GM19463 (cell line): Measurements from ENCODE around the gene UCP3.

Source experiments
- ATAC-seq: cut with Tn5 transposase; IDR thresholded peaks from one replicate; pipeline ENCODE4 v1.9.1; 2021; ENCODE audit warnings: mild to moderate bottlenecking, moderate library complexity; ENCODE audit not compliant: unreplicated experiment

Gene UCP3

GRCh38 chr11:73980001-73980961 is 28.6 kb downstream of the UCP3 start:
- ATAC-seq: peak; percentile 45

DNA sequence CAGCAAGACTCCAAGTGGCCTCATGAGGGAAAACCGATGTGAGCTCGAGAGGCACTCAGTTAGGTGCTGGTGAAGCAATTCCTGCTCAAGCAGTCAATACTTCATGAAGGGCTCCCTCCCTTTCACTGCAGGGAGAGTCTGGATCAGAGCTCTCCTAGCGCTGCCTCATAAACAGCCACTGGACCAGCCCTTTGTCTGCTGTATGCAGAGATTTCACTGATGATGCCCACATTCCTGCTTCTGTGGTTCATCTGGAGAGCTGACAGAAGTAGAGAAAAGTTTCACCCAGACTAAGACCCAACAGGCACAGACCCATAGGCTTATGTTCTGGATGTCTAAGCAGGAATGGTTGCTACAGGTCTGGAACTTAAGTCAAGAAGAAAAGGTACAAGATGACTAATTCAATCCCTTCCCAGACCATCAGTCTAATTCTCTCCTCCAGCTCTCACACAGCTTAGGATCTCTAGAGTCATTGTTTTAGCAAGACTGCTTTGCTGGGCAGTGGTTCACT is 30.3 kb downstream of the UCP3 start:
- ATAC-seq: no peak

DNA sequence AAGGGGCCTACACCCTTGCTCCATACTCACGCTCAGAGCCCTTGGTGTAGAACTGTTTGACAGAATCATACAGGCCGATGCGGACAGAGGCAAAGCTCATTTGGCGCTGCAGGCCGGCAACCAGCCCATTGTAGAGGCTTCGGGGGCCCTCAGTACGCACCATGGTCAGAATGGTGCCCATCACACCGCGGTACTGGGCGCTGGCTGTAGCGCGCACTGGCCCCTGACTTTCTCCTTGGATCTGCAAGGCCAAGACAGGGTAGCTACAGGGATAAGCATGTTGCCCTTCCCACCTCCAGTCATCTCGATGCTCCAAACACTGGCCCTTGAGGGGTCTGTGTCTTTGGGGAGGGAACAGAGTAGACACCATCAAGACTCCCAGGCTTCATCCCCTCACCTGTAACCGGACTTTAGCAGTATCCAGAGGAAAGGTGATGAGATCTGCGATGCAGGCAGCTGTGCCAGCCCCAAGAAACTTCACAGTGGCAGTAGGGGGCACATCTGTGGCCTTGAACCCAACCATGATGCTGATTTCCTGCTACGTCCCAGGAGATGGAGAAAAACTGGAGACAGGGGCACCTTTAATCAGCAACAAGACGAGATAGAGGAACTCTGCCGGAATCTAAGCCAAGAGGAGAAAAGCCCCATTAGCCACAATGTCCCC is 30.9 kb downstream of the UCP3 start:
- no peak for ATAC-seq

DNA sequence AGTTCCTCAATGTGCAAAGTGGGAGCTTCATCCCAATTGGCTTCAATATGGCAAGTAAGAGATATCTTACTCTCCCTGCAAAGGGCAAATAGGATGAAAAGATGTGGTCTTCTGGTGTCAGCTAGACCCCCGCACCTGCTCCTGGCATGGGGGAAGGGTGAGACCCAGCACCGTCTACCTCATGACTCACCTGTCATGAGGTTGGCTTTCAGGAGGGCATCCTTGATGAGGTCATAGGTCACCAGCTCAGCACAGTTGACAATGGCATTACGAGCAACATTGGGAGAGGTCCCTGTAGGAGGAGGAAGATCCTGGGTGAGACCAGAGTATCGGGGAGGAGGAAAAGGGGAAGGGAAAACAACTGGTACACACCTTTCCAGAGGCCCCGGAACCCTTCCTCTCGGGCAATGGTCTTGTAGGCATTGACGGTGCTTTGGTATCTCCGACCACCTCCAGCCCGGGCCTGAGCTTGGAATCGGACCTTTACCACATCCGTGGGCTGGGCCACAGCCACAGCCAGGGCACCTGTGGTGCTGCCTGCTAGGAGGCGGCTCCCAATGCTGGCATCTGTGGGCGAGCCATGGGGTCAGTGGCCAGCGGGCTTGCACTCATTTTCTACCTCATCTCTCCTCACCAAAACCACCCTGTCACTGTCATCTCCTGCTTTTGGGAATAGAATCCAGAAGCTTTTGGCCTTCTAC is 32.3 kb downstream of the UCP3 start:
- no peak for ATAC-seq

DNA sequence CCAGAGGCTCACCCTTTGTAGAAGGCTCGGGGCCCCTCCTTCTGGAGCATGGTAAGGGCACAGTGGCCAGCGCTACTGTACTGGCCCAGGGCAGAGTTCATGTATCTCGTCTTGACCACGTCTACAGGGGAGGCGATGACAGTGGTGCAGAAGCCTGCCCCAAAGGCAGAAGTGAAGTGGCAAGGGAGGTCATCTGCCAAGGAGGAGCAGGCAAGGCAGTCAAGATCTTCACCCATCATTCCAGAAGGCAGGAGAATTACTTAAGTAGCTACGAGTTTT is 33.5 kb downstream of the UCP3 start:
- no peak for ATAC-seq

DNA sequence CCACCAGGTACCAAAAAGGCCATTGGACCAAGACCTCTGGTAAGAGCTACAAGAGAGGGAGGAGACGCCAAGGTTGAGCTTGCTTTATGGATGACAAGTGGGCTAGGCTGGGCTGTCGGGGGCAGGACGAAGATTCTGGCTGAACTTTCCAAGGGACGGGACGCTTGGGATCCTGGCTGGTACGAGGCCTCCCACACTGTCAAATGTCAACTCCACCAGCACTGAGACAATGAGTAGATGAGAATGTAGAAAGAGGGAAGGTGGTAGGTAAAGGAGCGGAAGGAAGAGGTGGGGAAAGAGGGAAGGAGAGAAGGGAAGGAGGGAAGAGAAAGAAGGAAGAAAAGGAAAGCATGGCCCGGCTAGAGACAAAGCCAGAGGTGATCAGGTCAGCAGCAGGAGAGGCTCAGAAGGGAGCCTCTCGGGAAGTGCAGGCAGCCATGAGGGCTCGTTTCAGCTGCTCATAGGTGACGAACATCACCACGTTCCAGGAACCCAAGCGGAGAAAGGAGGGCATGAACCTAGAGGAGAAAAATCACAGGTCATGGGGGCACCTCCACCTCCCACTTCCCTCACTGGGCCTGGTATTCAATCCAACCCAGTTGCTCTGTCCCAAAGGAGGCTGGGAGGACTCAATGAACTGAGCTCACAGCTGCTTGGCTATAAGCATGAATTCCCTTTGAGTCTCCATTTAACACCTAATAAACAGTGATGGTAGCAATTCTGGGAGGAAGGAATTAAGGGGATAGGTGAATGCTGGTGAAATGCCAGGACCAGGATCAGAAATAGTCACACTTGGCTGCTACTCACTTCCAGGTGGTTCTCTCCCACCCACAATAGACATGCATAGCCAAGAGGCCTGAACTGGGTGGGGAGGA is 34.0 kb downstream of the UCP3 start:
- ATAC-seq: no peak

GRCh38 chr11:73972620-73973449 is 36.0 kb downstream of the UCP3 start:
- no peak for ATAC-seq

DNA sequence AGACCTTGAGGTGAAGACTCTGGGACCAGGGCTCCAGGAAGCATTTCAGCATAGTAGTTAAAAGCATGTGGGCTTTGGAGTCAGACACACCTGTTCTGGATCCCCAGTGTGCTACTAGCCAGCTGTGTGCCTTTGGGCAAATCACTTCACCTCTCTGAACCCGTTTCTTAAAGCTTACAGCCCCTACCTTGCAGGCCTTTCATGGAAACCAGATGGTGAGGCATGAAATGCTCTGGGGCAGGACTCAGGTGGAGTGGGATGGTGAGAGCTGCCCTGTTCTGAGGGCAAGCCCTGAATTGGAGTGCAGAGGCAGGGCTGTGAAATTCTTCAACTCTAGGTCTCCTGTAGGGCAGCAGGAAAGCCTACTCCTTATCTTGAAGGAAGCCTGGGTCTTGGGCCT is 36.7 kb downstream of the UCP3 start:
- ATAC-seq: no peak

DNA sequence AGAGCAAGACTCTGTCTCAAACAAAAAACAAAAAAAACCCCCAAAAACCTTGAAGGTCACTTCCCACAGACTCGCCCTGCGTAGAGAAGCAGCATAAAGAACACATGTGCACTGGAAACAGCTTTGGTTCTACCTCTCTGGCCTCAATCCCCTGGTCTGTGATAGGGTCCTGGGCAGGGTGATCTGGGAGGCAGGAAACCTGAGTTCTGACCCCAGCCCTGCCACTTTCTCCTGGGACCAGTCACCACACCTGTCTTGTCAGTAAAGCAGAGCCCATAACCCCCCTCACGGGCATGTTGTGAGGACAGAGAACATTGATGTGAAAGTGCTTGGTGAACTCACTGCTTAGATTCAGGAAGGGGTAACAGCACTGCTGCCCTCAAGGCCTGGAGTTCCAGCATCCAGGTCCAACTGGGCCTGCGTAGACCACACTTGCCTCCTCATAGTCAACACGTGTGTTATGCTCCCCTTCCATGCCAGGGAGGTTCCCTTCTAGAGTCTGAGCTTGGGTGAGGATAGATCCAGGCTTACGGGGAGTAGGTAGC is 37.6 kb downstream of the UCP3 start:
- no peak for ATAC-seq

- ATAC-seq: no peak
These were observed 38.7 kb downstream of the UCP3 start for GRCh38 chr11:73969991-73970800.

DNA sequence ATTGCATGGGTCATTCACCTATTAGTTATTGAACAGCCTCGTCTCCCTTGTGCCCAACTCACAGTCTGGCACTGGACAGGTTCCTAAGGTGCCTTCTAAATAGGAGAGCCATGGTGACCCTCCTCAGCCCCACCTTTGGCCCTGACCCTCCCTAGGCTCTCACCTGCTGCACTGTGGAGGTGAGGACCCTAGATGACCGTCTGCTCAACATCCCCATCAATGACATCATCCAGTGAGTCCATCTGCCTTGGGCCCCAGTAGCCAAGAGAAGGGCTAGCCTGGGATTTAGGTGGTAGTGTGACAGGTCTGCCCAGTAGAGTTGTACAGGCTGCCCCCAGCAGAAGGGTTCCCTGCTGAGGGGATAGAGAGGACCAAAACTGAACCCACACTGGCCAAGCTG is 39.8 kb downstream of the UCP3 start:
- no peak for ATAC-seq

- no peak for ATAC-seq
These were observed 40.4 kb downstream of the UCP3 start for GRCh38 chr11:73968356-73968966.

- ATAC-seq: no peak
These were observed 43.1 kb downstream of the UCP3 start for GRCh38 chr11:73965764-73966121.

- ATAC-seq: no peak
These were observed 43.7 kb downstream of the UCP3 start for GRCh38 chr11:73965076-73965763.

DNA sequence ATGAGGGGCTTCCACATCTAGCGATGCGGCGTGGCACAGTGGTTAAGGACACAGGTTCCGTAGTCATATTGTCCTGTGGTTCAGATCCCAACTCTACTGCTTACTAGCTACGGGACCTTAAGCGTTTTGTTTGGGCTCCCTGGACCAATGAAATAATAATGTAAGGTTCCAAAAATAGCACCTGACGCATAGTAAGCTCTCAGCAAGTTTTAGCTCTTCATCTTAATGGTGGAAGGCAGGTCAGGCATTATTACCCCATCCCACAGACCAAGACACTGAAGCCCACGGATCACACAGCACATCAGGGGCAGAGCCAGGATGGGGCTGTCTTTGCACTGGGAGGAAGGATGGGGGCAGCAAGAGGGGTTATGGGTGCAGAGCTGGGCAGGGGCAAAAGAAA is 45.0 kb downstream of the UCP3 start:
- no peak for ATAC-seq

GRCh38 chr11:73962101-73962705 is 46.7 kb downstream of the UCP3 start:
- no peak for ATAC-seq

DNA sequence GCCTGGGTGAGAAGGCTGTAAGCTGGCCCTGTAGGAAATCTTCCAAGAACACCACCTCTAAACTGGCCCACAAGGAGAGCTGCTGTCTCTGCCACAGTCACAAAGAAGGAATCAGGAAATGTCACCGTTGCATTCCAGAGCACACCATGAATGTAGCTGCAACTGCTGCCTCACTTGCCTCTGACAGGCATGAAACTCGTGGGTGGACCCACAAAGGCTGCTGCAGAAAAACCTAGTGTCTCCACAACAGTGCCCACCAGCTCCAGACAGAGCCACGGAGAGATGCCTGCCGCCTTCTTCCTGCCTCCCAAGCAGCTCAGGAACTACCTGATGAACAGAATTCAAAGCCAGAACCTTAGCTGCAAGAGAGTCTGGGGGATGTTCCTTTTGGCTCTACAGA is 47.6 kb downstream of the UCP3 start:
- ATAC-seq: no peak
